Neural cell (in vitro differentiated cells): ENCODE measurements around the gene LRRC49. TPM values are rescaled to one million over a fixed set of nuclear protein-coding genes. Genes with fewer than 3 reads are reported as not detected.

Experiments used
- H2AFZ ChIP-seq: fragments of 200-600, 300-800 bp; sonication (generic), shearing (Covaris generic); 2 replicates; pipeline ENCODE4 v1.6.0; 2014; ENCODE audit warnings: low read depth, mild to moderate bottlenecking, antibody characterized with exemption, low read length, moderate library complexity
- H3F3A ChIP-seq: fragments of 200-600 bp; shearing (Covaris generic); 2 replicates; pipeline ENCODE4 v1.6.1; 2016; ENCODE audit warnings: mild to moderate bottlenecking, moderate library complexity, mixed read lengths, antibody characterized with exemption, low read length; ENCODE audit not compliant: insufficient read depth, poor library complexity, severe bottlenecking
- H3K27ac ChIP-seq: fragments of 200-600, 300-800 bp; sonication (generic), shearing (Covaris generic); 2 replicates; pipeline ENCODE4 v1.5.1; 2014; ENCODE audit warnings: mild to moderate bottlenecking, low read length, moderate library complexity
- H3K27me3 ChIP-seq: fragments of 300-800, 200-600 bp; sonication (generic), shearing (Covaris generic); 2 replicates; pipeline ENCODE4 v1.6.0; 2014; ENCODE audit warnings: mild to moderate bottlenecking, low read depth, low read length, moderate library complexity; ENCODE audit not compliant: insufficient read depth
- H3K36me3 ChIP-seq: fragments of 300-800, 200-600 bp; sonication (generic), shearing (Covaris generic); 2 replicates; pipeline ENCODE4 v1.5.1; 2014; ENCODE audit warnings: mild to moderate bottlenecking, antibody characterized with exemption, low read length, moderate library complexity; ENCODE audit not compliant: insufficient read depth
- H3K4me2 ChIP-seq: fragments of 300-800, 200-600 bp; sonication (generic), shearing (Covaris generic); 2 replicates; pipeline ENCODE4 v1.6.0; 2014; ENCODE audit warnings: mild to moderate bottlenecking, low read length
- H3K4me3 ChIP-seq: fragments of 300-800, 200-600 bp; sonication (generic), shearing (Covaris generic); 2 replicates; pipeline ENCODE4 v1.5.1; 2014; ENCODE audit warnings: mild to moderate bottlenecking, low read length, moderate library complexity
- H3K79me2 ChIP-seq: fragments of 200-600 bp; shearing (Covaris generic); replicated peaks from 2 replicates; pipeline ENCODE4 v1.6.0; 2014; ENCODE audit warnings: mild to moderate bottlenecking, low read length, moderate library complexity; ENCODE audit not compliant: insufficient read depth
- H3K9ac ChIP-seq: fragments of 300-800, 200-600 bp; sonication (generic), shearing (Covaris generic); 2 replicates; pipeline ENCODE4 v1.6.1; 2016; ENCODE audit warnings: mild to moderate bottlenecking, low read length, mixed read lengths
- H3K9me2 ChIP-seq: fragments of 200-600 bp; shearing (Covaris generic); 2 replicates; pipeline ENCODE4 v1.6.1; 2016; ENCODE audit warnings: mild to moderate bottlenecking, low read length, mixed read lengths; ENCODE audit not compliant: insufficient read depth
- H3K9me3 ChIP-seq: fragments of 200-600, 300-800 bp; sonication (generic), shearing (Covaris generic); 2 replicates; pipeline ENCODE4 v1.6.1; 2016; ENCODE audit warnings: mild to moderate bottlenecking, mixed run types, low read length, moderate library complexity, mixed read lengths
- H4K20me1 ChIP-seq: fragments of 200-600 bp; shearing (Covaris generic); 2 replicates; pipeline ENCODE4 v1.6.1; 2016; ENCODE audit warnings: mild to moderate bottlenecking, mixed run types; ENCODE audit not compliant: insufficient read depth
- CTCF ChIP-seq: fragments of 450-650 bp; IDR thresholded peaks from 2 replicates; pipeline ENCODE4 v1.5.1; 2014; ENCODE audit warnings: antibody characterized with exemption, mild to moderate bottlenecking, moderate library complexity; ENCODE audit not compliant: poor library complexity, severe bottlenecking
- EP300 ChIP-seq: fragments of 450-650 bp; conservative IDR thresholded peaks from 2 replicates; pipeline ENCODE4 v1.6.1; 2014; ENCODE audit warnings: antibody characterized with exemption, mild to moderate bottlenecking, moderate library complexity; ENCODE audit not compliant: poor library complexity, severe bottlenecking
- EZH2 ChIP-seq: fragments of 200-600, 300-800 bp; shearing (Covaris generic), sonication (generic); IDR thresholded peaks from 2 replicates; pipeline ENCODE4 v1.6.1; 2014; ENCODE audit warnings: antibody characterized with exemption, low read length, borderline replicate concordance, mild to moderate bottlenecking; ENCODE audit not compliant: insufficient read depth, poor library complexity, severe bottlenecking
- MXI1 ChIP-seq: fragments of 450-650 bp; conservative IDR thresholded peaks from 2 replicates; pipeline ENCODE4 v1.6.1; 2014; ENCODE audit warnings: antibody characterized with exemption, mild to moderate bottlenecking; ENCODE audit not compliant: poor library complexity, severe bottlenecking
- POLR2AphosphoS5 ChIP-seq: IDR thresholded peaks from 2 replicates; pipeline ENCODE4 v1.6.1; 2012
- RAD21 ChIP-seq: fragments of 450-650 bp; conservative IDR thresholded peaks from 2 replicates; pipeline ENCODE4 v1.6.1; 2014; ENCODE audit warnings: antibody characterized with exemption, mild to moderate bottlenecking, moderate library complexity
- REST ChIP-seq: IDR thresholded peaks from 2 replicates; pipeline ENCODE4 v1.6.1; 2012; ENCODE audit warnings: borderline replicate concordance
- SMC3 ChIP-seq: fragments of 450-650 bp; conservative IDR thresholded peaks from 2 replicates; pipeline ENCODE4 v1.6.1; 2014; ENCODE audit warnings: antibody characterized with exemption, mild to moderate bottlenecking, moderate library complexity; ENCODE audit not compliant: poor library complexity
- TAF1 ChIP-seq: IDR thresholded peaks from 2 replicates; pipeline ENCODE4 v1.6.1; 2012; ENCODE audit warnings: low read depth
- polyA plus RNA-seq: library from polyadenylated mRNA; depleted of rRNA; stranded (reverse); fragments of >200 nt; gene quantifications from 2 replicates; pipeline ENCODE4 v1.2.3, GENCODE V29; 2014

Gene LRRC49
- polyA plus RNA-seq, 1 donor from 2014 or later, result 141 TPM

GRCh38 chr15:71088683-71089082 is 196.1 kb downstream of the LRRC49 start:
- H2AFZ ChIP-seq, result no peak overlapping the region
- no peaks in the 10 kb centered on the region for H3F3A ChIP-seq
- H4K20me1 ChIP-seq, result no peaks in the 10 kb centered on the region
- no peaks in the 10 kb centered on the region for H3K9me2 ChIP-seq
- H3K27me3 ChIP-seq, result no peaks in the 10 kb centered on the region
- TF ChIP-seq TAF1 (no peak), EZH2 (no peak), SMC3 (no peak), POLR2AphosphoS5 (no peak), CTCF (no peak), REST (no peak), EP300 (no peak), RAD21 (no peak), MXI1 (no peak)
- no peaks in the 10 kb centered on the region for H3K9me3 ChIP-seq
- H3K4me3 ChIP-seq, result no peak overlapping the region
- no peak overlapping the region for H3K9ac ChIP-seq
- no peaks in the 10 kb centered on the region for H3K79me2 ChIP-seq
- no peak overlapping the region for H3K27ac ChIP-seq
- H3K36me3 ChIP-seq, result no peaks in the 10 kb centered on the region
- no peak overlapping the region for H3K4me2 ChIP-seq

GRCh38 chr15:71089801-71090200 is 197.2 kb downstream of the LRRC49 start:
- Histone ChIP-seq H3K79me2 (no peaks in the 10 kb centered on the region), H3K36me3 (no peaks in the 10 kb centered on the region), H2AFZ (no peak overlapping the region), H3K27me3 (no peaks in the 10 kb centered on the region), H3K9ac (no peak overlapping the region), H3K4me3 (no peak overlapping the region), H3K27ac (no peak overlapping the region), H4K20me1 (no peaks in the 10 kb centered on the region), H3K9me2 (no peaks in the 10 kb centered on the region), H3K4me2 (no peak overlapping the region), H3K9me3 (no peaks in the 10 kb centered on the region), H3F3A (no peaks in the 10 kb centered on the region)
- TF ChIP-seq RAD21, result no peak
- no peak for TF ChIP-seq REST
- no peak for TF ChIP-seq EZH2
- no peak for TF ChIP-seq TAF1
- no peak for TF ChIP-seq POLR2AphosphoS5
- TF ChIP-seq SMC3, result no peak
- no peak for TF ChIP-seq EP300
- TF ChIP-seq MXI1, result no peak
- TF ChIP-seq CTCF, result no peak
